ENCODE measurements around the gene LAMA3.

Gene LAMA3

GRCh38 chr18:23927821-23928746, 238.8 kb downstream of the LAMA3 start:
- no peak overlapping the region for H3K4me3 ChIP-seq (ENCODE audit: low read depth, low read length)
- TF ChIP-seq CTCF (IDR thresholded peaks at IDR 0.05; ENCODE audit: insufficient read depth, low read depth, low read length, missing control alignments) = no peak
- no peak for DNase-seq (ENCODE audit: low read depth)

- no peak for DNase-seq (ENCODE audit: low read depth)
- no peak for TF ChIP-seq CTCF (IDR thresholded peaks at IDR 0.05; ENCODE audit: insufficient read depth, low read depth, low read length, missing control alignments)
- H3K4me3 ChIP-seq (ENCODE audit: low read depth, low read length) = no peak overlapping the region
Measured at GRCh38 chr18:23929362-23929930, 240.2 kb downstream of the LAMA3 start.

- TF ChIP-seq CTCF (IDR thresholded peaks at IDR 0.05; ENCODE audit: insufficient read depth, low read depth, low read length, missing control alignments) = no peak
- no peak overlapping the region for H3K4me3 ChIP-seq (ENCODE audit: low read depth, low read length)
- no peak for DNase-seq (ENCODE audit: low read depth)
Measured at GRCh38 chr18:23930002-23930401, 240.7 kb downstream of the LAMA3 start.

GRCh38 chr18:23932385-23933067, 243.3 kb downstream of the LAMA3 start:
- no peak for DNase-seq (ENCODE audit: low read depth)
- no peak overlapping the region for H3K4me3 ChIP-seq (ENCODE audit: low read depth, low read length)
- TF ChIP-seq CTCF (IDR thresholded peaks at IDR 0.05; ENCODE audit: insufficient read depth, low read depth, low read length, missing control alignments) = no peak

- DNase-seq (ENCODE audit: low read depth) = no peak
- no peak overlapping the region for H3K4me3 ChIP-seq (ENCODE audit: low read depth, low read length)
- TF ChIP-seq CTCF (IDR thresholded peaks at IDR 0.05; ENCODE audit: insufficient read depth, low read depth, low read length, missing control alignments) = no peak
Measured at GRCh38 chr18:23933407-23933806, 244.2 kb downstream of the LAMA3 start.

GRCh38 chr18:23934252-23934651, 245.0 kb downstream of the LAMA3 start:
- peak; percentile 14 for DNase-seq (ENCODE audit: low read depth)
- no peak for TF ChIP-seq CTCF (IDR thresholded peaks at IDR 0.05; ENCODE audit: insufficient read depth, low read depth, low read length, missing control alignments)
- no peak overlapping the region for H3K4me3 ChIP-seq (ENCODE audit: low read depth, low read length)

Measured in GM12865 (cell line).